Ramos (cell line): ENCODE results near the gene KIAA1549.
"Not testable (repeated sequence)": the region's sequence is repeated elsewhere in the genome, so short reads cannot be mapped to it uniquely, and the experiment has no call there.

ENCODE experiments used
- in situ Hi-C: fragments of 300-500 bp; cut with MboI; formaldehyde crosslinking; loops from one replicate; pipeline ENCODE4 v1.14.3; 2022; ENCODE audit warnings: low sequenced_read_pairs; ENCODE audit not compliant: unreplicated experiment

Gene KIAA1549

DNA sequence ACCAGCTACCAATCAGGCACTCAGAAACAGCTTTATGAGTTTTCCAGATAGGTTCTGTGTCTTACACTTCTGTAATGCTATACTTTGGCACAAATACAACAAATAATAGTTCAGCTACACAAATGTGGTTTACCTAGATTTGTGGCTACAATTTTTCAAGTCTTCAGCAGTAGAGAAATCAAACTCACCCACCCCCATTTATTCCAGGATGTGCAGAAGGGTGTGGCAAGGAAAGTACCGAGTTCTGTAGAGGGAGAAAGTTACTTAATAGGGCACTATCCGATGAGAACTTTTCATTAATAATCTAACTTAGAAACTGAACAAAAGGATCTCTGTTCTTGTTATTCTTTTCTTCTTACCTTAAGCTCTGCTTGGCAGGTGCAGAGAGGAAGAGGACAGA is 152.9 kb downstream of the KIAA1549 start:
- in situ Hi-C loops: no loop called here

GRCh38 chr7:138825049-138825721 is 156.0 kb downstream of the KIAA1549 start:
- in situ Hi-C loops: no loop called here

DNA sequence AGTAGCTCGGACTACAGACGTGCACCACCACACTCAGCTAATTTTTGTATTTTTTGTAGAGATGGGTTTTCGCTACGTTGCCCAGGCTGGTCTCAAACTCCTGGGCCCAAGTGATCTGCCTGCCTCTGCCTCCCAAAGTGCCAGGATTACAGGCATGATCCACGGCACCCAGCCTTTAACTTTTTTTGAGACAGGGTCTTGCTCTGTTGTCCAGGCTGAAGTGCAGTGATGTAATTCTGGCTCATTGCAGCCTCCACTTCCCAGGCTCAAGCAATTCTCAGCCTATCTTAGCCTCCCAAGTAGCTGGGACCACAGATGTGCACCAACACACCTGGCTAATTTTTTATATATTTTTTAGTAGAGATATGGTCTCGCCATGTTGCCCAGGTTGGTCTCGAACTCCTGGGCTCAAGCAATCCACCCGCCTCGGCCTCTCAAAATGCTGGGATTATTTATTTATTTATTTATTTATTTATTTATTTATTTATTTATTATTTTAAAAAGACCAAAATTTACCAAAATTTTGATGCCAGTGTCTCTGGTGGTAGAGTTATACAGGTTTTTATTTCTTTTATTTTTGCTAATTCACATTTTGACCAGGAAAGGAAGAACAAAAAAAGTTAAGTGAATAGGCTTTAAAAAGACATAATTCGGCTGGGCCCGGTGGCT is 158.2 kb downstream of the KIAA1549 start:
- in situ Hi-C loops: no loop called here

- in situ Hi-C loops: no loop called here
Measured at GRCh38 chr7:138821912-138822311, 159.3 kb downstream of the KIAA1549 start.

- in situ Hi-C loops: no loop called here
Measured at GRCh38 chr7:138819625-138820024, 161.6 kb downstream of the KIAA1549 start.

DNA sequence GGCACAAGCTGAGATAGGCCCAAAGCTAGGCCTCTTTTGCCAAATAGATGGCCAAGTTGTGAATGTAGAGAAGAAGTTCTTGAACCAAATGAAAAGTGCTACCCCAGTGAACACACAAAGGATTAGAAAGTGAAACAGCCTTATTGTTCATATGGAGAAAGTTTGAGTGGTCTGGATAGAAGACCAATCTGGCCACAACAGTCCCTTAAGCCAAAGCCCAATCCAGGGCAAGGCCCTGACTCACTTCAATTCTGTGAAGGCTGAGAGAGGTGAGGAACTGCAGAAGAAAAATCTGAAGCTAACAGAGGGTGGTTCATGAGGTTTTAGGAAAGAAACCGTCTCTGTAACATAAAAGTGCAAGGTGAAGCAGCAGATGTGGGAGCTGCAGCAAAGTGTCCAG is 164.5 kb downstream of the KIAA1549 start:
- in situ Hi-C loops: no loop called here

DNA sequence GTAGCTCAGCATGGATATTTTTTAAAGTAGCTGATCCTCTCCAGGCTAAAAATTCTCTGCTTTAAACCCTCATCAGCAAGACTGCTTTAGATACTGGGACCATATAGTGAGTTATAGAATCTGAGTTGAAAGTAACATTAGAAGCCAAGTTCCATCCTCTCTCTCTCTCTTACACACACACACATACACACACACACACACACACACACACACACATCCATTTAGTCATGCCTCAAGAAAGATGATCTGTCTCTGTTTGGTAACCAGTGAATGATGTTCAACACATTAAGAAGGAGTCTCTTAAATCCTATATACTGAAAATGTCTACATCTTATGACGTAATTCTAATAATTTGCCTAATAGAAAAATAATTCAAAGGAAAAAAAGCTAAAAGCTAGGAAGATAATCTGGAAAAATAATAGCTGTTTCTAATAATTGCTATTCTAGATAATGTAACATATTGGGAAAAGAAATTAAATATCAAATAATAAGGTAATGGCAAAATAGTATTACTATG is 166.3 kb downstream of the KIAA1549 start:
- in situ Hi-C loops: no loop called here

GRCh38 chr7:138813945-138814344 is 167.2 kb downstream of the KIAA1549 start:
- in situ Hi-C loops: no loop called here

DNA sequence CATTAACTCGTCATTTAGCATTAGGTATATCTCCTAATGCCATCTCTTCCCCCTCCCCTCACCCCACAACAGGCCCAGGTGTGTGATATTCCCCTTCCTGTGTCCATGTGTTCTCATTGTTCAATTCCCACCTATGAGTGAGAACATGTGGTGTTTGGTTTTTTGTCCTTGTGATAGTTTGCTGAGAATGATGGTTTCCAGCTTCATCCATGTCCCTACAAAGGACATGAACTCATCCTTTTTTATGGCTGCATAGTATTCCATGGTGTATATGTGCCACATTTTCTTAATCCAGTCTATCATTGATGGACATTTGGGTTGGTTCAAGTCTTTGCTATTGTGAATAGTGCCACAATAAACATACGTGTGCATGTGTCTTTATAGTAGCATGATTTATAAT is 169.9 kb downstream of the KIAA1549 start:
- in situ Hi-C loops: not testable (repeated sequence)

- in situ Hi-C loops: no loop called here
Measured at GRCh38 chr7:138809346-138809745, 171.8 kb downstream of the KIAA1549 start.

DNA sequence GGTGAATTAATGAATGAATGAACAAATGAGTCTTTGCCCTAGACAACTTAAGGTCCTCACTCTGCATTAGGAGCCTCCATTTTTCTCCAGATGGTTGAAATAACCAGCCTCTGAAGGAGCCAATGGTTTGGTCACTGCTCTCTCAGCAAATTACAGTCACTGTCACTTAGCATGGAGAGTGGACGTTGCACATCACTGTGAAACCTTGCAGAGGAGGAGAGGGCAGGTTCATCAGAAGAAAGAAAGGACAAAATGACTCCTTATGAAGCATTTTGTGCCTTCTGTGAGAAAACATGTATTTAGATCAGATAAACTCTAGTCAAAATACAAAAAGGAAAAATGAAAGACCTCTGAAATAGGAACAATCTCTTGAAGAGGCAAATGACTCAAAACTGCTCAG is 176.6 kb downstream of the KIAA1549 start:
- in situ Hi-C loops: no loop called here

- in situ Hi-C loops: no loop called here
Measured at GRCh38 chr7:138802706-138803105, 178.5 kb downstream of the KIAA1549 start.

GRCh38 chr7:138801256-138801655 is 179.9 kb downstream of the KIAA1549 start:
- in situ Hi-C loops: no loop called here

DNA sequence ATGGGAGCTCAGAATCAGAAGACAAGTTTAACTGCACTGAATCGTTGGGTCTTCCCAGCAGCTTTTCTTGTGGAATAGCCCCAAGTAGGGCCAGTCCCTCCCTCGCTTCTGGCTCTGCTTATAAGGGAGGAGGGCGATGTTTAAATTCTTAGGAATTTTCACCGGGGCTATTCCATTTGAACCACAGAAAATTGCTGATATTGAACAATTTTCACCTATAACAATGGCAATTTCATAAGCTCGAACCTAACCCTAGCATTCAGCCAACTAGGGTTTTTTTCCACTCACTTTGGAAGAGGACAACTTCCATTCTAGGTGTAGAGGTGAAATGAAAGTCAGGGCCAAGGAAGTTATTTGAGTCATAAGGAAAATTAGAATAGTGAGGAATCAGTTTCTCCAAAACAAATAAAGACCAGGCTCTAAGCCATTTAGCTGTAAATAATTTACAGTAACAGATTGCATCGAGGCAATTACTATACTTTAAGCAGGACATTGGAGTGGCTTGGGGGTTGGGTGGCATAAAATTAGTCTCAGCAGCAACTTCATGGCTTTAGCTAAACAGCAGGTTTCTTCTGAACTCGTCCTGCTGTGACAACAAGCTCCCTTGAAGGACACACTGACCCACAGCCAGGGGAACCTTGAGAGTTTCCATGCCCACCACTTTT is 181.7 kb downstream of the KIAA1549 start:
- in situ Hi-C loops: no loop called here

- in situ Hi-C loops: no loop called here
Measured at GRCh38 chr7:138798836-138799235, 182.4 kb downstream of the KIAA1549 start.

- in situ Hi-C loops: no loop called here
Measured at GRCh38 chr7:138797715-138798320, 183.4 kb downstream of the KIAA1549 start, which contains the start of the genes ATP6V0A4 and TMEM213. ATP6V0A4 (minus strand) TSS chr7:138798196; CDS start chr7:138771247, 26,949 bp downstream. TMEM213 (plus strand) TSS chr7:138797994; CDS start chr7:138798105, 111 bp downstream.

- in situ Hi-C loops: not testable (repeated sequence)
Measured at GRCh38 chr7:138797046-138797445, 184.1 kb downstream of the KIAA1549 start.

GRCh38 chr7:138796038-138796615 is 185.1 kb downstream of the KIAA1549 start:
- in situ Hi-C loops: no loop called here

DNA sequence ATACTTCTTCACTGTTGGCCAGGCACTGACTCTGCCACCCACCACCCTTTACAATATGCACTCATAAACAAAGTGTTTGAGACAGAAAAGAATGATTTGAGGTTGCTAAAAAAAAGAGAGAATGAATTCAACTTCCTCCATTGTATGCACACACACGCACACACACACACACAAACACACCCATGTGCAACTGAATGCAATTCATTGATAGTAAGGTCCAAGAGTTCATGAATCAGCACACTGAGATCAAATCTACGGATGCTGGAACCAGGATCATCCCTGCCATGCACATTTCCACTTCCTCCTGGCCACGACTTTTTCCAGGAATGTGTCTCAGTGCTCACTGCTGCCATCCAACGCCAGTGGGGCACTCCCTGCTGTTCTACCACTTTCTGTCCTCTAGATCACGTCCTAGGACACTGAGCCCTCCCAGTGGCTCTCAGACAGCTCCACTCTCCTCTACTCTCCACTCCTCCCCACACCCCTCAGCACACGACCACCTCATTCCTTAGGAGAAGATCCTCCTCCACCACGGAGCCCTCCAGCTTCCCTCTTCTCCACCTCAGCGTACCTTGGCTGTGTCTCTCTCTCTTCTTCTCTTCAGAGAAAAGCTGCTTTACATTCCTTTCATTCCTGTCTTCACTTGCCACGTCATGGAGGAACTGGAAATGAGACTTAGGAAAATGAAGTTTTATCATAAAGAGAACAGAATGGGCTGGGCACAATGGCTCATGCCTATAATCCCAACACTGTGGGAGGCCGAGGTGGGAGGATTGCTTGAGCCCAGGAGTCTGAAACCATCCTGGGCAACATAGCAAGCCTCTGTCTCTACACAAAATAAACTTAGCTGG is 195.4 kb downstream of the KIAA1549 start:
- in situ Hi-C loops: no loop called here
